Measurements from ENCODE around the gene ATP10B.

Gene ATP10B

GRCh38 chr5:160556846-160557245 lies 295.2 kb downstream of the ATP10B start:
- no peak for DNase-seq

- DNase-seq: no peak
These were observed 295.9 kb downstream of the ATP10B start for GRCh38 chr5:160555971-160556631.

- no peak for DNase-seq
These were observed 296.4 kb downstream of the ATP10B start for GRCh38 chr5:160555581-160555970.

GRCh38 chr5:160550075-160550474 lies 301.9 kb downstream of the ATP10B start:
- DNase-seq: no peak

GRCh38 chr5:160548949-160549645 lies 302.9 kb downstream of the ATP10B start:
- DNase-seq: no peak

GRCh38 chr5:160547872-160548271 lies 304.1 kb downstream of the ATP10B start:
- DNase-seq: no peak

GRCh38 chr5:160547061-160547460 lies 304.9 kb downstream of the ATP10B start:
- no peak for DNase-seq

- DNase-seq: no peak
These were observed 306.2 kb downstream of the ATP10B start for GRCh38 chr5:160545832-160546231.

- no peak for DNase-seq
These were observed 308.6 kb downstream of the ATP10B start for GRCh38 chr5:160543395-160543794.

GRCh38 chr5:160542840-160543239 lies 309.2 kb downstream of the ATP10B start:
- no peak for DNase-seq

- DNase-seq: no peak
These were observed 309.7 kb downstream of the ATP10B start for GRCh38 chr5:160542281-160542680.

- no peak for DNase-seq
These were observed 312.6 kb downstream of the ATP10B start for GRCh38 chr5:160539431-160539830.

- DNase-seq: no peak
These were observed 314.1 kb downstream of the ATP10B start for GRCh38 chr5:160537940-160538339.

- no peak for DNase-seq
These were observed 314.9 kb downstream of the ATP10B start for GRCh38 chr5:160537116-160537515.

- DNase-seq: no peak
These were observed 317.1 kb downstream of the ATP10B start for GRCh38 chr5:160534914-160535313.

- no peak for DNase-seq
These were observed 317.9 kb downstream of the ATP10B start for GRCh38 chr5:160534125-160534524.

- no peak for DNase-seq
These were observed 326.3 kb downstream of the ATP10B start for GRCh38 chr5:160525471-160526261.

GRCh38 chr5:160524827-160525226 lies 327.2 kb downstream of the ATP10B start:
- DNase-seq: no peak

GRCh38 chr5:160523502-160524163 lies 328.4 kb downstream of the ATP10B start:
- no peak for DNase-seq

GRCh38 chr5:160521392-160521663 lies 330.7 kb downstream of the ATP10B start:
- DNase-seq: no peak

GRCh38 chr5:160520609-160521391 lies 331.2 kb downstream of the ATP10B start:
- no peak for DNase-seq

Measured in nucleus accumbens (tissue), 56 donors.